Kidney capillary endothelial cell (primary cell): Measurements from ENCODE around the gene SUGCT.
"Not testable (repeated sequence)": the region's sequence is repeated elsewhere in the genome, so short reads cannot be mapped to it uniquely, and the experiment has no call there.

ENCODE experiments used
- DNase-seq: peaks from one replicate; pipeline ENCODE4 v3.0.0-alpha.2; 2018; ENCODE audit warnings: low spot score

The SUGCT gene

DNA sequence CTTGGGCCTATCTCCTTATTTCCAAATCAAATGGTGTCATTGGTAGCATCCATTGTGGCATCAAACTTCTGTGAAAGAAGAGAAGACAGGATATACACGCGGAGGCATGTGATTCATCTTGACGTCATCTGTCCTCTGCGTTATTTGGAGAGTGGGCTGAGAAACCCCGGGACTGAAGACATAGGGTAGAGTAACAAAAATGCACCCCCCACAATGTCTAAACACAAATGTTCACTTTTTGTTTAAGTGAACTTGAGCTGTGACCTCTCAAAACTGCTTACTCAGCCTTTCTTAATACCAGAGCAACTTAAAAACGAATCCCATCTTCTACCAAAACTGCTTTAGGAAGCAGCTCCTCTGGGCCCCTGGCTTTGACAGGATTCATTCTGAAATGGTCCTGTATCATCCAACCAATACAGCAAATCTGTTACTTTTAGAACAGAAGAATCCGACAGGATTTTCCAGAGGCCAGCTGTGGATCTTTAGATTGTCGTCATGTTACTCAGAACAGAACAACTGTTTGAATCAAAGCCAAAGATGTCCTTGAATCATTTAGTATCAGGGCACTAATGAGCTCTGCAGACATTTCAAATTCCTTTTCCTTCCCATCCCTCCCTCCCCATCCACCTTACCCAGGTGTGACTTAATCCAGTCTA, 438.1 kb downstream of the SUGCT start:
- no peak for DNase-seq

DNA sequence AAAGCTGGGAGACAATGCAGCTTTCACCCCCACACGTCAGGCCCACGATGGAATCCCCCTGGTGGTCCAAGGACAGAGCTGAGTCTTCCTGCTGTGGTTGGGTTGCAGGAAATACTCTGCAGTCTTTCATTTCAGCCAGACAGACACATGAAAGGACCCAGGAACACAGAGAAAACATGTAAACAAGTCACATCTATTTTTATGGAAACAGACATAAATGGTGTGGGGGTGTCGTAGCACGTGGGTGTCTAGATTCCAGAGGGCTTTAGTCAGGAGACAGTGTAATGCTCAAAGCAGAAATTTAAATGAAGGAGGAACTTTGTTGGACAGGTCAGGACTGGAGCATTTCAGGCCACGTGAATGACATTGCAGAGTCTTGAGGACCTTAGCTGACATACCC, 444.6 kb downstream of the SUGCT start:
- no peak for DNase-seq

DNA sequence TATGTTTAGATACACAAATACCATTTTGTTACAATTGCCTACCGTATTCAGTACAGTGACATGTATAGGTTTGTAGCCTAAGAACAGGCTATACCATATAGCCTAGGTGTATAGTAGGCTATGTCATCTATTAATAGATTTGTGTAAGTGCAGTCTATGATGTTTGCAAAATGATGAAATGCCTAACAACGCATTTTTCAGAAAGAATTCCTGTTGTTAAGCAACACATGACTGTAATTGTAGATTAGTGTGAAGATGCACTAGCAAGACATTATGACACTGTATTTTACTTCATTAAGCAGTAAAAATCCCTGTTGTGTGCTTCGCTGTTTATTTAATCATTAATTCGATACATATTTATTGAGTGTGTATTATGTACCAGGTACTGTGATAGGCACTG, 446.0 kb downstream of the SUGCT start:
- no peak for DNase-seq

- no peak for DNase-seq
Measured at GRCh38 chr7:40582539-40582938, 447.7 kb downstream of the SUGCT start.

- DNase-seq, result no peak
Measured at GRCh38 chr7:40583667-40584444, 449.1 kb downstream of the SUGCT start.

DNA sequence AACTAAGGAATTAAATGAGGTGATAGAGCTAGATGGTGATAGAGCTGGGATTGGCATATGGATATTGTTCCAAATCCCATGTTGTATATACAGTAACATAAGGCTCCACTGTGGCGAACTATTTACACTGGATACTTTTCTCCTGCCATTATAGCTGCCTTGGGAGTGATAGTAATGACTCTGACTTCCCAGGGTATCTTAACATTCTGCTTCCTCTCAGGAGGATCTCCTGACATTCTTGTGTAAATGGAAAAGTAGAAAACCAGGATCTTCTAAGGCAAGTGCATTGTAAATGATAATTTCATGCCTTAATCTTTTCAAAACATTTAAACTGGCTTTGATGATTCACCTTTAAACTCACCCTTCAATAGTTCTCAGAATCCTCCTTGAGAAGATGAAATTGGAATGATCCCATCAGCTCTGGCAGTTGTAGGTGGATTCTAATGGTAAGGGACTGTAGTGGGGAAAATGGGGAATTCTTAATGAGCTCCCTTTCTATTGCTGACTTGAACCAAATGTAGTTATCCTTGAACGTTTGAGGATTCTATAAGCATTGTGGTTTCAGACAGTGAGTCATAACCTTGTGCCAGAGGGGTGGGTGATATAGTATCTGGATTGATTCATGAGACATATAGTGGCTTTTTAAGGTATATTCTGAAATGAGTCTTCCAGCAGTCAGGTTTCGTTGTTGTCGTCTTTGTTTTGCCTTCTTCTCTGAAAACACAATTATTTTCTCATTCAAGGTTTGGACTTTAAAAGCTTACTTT, 450.0 kb downstream of the SUGCT start:
- no peak for DNase-seq

DNA sequence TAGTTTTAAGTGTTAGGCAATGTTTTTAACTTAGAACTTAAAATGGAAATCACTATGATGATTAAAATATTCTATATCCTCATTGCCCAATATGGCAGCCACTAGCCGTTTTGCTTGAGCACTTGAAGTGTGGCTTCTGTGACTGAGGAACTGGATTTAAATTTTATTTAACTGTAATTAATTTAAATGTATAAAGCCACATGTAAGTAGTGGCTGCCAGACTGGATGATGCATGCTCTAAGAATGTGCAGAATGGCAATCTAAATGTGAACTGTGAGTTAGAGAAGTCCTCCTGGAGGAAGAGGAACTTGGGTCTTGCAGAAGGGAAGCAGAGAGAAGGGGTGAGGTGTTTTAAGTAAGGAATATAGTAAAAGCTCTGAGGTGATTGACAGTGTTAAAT, 451.4 kb downstream of the SUGCT start:
- DNase-seq, result no peak

DNA sequence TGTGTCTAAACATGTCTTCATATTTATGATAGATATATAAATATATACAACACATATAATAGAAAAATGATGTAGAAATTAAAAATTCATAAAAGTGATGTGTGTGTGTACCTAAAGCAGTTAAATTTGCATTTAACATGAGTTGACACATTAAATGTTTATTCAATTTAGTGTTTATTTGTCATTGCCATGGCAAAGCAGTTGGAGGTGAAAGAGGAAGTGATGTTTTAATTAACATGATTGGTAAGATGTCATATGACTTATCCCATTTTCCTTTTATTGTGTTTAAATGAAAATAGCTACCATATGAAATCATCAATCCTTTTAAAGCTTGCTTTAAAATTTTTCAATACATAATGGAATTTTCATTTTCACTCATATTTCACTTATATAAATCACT, 452.6 kb downstream of the SUGCT start:
- no peak for DNase-seq

DNA sequence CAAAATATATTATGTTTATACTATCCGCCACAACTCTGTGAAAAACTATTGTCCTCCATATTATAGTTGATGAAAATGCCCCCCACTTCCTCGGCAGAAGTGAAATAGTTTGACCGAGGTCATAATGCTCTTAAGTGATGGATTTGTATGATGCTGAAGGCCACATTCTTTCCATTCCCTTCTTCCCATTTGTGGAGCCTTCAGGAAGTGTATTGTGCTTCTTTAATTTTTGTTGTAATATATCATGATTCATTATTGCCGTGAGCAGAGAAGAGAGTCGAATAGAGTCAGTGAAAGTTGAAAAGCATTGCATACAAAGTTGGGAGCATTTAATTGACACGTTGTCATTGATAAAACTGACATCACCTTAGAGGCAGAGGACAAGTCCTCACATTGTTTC, 460.3 kb downstream of the SUGCT start:
- DNase-seq, result no peak

GRCh38 chr7:40595832-40596231, 461.0 kb downstream of the SUGCT start:
- DNase-seq, result no peak

DNA sequence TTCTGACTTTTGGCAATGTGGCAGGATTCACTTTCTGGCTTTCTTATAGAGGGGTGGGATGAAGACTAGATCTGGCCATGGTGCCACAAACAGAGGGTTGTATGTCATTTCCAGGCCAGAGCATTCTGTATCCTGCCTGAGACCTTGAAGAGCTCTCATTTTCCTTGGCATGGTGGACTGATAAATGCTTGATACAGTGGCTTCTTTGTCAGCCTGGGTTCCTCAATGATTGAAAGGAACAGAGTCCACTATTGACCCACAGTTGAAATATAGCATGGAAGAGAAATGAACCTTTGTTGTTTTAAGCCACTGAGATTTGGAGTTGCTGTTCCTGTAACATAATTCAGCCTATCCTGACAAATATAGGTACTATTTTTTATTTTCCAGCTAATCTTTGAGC, 462.7 kb downstream of the SUGCT start:
- no peak for DNase-seq

GRCh38 chr7:40598915-40599314, 464.1 kb downstream of the SUGCT start:
- DNase-seq, result no peak

DNA sequence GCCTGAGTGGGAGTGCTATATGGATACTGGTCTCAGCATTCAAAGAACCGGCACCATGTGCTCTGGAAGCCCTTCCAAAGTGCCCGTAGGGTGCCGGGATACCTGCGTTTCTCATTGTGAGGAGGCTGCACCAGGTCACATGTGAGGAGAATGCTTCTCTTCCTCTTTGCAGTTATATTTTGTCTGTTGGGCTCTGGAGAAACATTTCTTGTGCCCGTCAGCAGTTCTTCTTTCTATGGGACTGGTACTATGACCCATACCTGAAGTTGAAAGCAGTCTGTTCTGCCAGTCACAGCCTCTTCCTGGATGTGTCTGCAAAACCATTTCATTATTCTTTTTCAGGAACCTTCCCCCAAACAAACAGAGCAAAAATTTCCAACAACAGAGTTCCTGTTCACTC, 465.0 kb downstream of the SUGCT start:
- no peak for DNase-seq

DNA sequence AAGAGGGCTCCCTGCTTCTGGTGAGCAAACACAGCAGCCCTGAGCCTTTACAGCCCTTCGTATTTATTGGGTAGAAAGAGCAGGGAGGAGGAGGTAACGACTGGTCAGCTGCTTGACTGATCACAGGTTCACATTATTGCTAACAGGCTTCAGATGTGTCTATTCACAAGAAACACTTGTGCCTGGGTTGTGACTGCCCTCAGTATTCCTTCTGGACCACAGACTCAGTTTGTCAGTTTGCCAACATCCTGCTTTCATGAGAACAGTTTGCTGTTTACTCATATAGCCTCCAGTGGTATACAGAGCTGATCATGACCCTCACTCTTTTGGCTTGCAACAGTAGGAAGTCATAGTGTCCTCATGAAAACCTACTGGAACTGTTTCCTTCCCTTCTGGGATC, 467.5 kb downstream of the SUGCT start:
- DNase-seq, result not testable (repeated sequence)

GRCh38 chr7:40604601-40605438, 470.0 kb downstream of the SUGCT start:
- DNase-seq, result peak; percentile 50

- no peak for DNase-seq
Measured at GRCh38 chr7:40608321-40609075, 473.7 kb downstream of the SUGCT start.

DNA sequence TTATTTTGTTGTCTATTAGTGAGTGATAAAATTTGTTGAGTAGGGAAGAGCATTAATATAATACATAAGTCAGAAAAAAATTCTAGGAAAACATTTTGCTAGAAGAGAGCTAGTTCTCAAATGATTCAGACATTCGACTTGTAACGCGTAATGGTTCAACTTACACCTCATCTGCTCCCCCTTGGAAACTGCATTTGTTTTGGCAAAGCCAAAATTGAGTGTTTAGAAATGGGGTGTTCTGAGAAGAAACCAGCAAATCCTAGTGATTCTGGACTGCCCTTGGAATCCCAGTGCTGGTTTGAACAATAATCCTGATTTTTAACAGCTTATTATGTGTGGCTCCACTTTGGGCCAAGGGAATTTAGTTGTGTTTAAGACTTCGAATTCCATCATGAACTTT, 475.7 kb downstream of the SUGCT start:
- no peak for DNase-seq

- DNase-seq, result no peak
Measured at GRCh38 chr7:40611095-40611871, 476.5 kb downstream of the SUGCT start.

DNA sequence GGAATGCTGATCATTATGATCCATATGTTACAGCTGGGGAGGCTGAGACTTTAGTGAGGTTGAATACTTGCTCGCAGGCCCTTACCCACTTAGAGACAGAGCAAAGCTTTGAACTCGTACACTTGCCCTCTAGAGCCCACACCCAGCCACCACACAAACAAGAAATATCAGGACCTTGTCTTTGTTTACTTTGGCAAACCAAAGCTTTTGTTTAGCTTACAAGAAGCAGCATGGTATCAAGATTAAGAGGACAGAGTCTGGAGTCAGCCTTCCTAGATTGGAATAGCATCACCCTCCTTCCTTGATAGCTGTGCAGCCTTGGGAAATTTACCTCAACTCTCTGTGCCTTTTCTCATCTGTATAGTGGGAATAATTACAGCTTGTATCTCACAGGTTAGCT, 477.5 kb downstream of the SUGCT start:
- DNase-seq, result no peak

- no peak for DNase-seq
Measured at GRCh38 chr7:40619647-40620046, 484.8 kb downstream of the SUGCT start.

DNA sequence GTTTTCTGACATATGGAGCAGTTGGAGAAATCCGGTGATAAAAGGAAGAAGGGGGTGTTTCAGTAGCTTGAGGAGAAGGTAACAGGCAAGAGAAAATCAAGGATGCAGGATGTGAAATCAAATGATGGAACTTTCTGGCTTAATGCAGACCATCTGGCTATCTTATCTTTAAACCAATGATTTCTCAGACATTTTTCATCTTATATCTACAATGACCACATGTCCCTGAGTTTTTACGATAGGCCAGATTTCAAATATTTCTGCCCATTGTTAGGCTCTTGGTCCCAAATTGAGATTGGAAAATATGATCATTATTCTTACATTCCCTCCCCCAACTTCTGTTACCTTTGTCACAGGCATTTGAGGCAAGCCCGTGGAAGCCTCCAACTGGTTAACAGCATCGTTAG, 486.8 kb downstream of the SUGCT start:
- DNase-seq, result no peak
